Activated gamma-delta T cell treated with anti-CD3 and anti-CD28 coated beads, Interleukin-2, amount 50 U/mL, for 16 hours (primary cell): ENCODE data around the gene WNT8B.

Experiments
- DNase-seq: peaks from one replicate; pipeline ENCODE4 v3.0.0-alpha.2; 2020; ENCODE audit warnings: low read depth

WNT8B gene

GRCh38 chr10:100519311-100520051, 56.7 kb downstream of the WNT8B start, which contains the start of gene SEC31B:
Gene SEC31B (minus strand): TSS chr10:100519861. CDS start chr10:100516952, 2,909 bp downstream.
- no peak for DNase-seq

GRCh38 chr10:100520811-100521210, 58.0 kb downstream of the WNT8B start:
- no peak for DNase-seq

GRCh38 chr10:100522107-100522801, 59.4 kb downstream of the WNT8B start:
- DNase-seq: no peak

GRCh38 chr10:100522945-100523344, 60.1 kb downstream of the WNT8B start:
- no peak for DNase-seq

- DNase-seq: no peak
Observed at GRCh38 chr10:100524206-100524605, 61.4 kb downstream of the WNT8B start.

DNA sequence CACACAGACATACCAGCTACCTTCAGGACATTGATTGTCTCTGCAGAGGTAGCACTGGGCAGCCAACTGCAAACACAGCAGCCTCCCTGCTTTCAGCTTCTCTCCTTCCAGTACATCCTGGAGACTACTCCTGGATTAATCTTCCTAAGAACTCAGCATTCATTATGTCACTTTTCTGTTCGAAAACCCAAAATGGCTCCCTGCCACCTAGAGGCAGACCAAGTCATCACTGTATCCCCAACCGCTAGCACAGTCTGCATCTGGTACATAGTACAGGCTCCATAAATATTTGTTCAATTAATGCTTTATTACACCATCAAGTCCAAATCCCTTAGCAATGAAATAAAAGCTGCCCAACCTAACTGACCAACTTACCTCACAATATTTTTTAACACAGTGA, 61.8 kb downstream of the WNT8B start:
- DNase-seq: no peak

- DNase-seq: no peak
Observed at GRCh38 chr10:100528123-100528886, 65.5 kb downstream of the WNT8B start.

DNA sequence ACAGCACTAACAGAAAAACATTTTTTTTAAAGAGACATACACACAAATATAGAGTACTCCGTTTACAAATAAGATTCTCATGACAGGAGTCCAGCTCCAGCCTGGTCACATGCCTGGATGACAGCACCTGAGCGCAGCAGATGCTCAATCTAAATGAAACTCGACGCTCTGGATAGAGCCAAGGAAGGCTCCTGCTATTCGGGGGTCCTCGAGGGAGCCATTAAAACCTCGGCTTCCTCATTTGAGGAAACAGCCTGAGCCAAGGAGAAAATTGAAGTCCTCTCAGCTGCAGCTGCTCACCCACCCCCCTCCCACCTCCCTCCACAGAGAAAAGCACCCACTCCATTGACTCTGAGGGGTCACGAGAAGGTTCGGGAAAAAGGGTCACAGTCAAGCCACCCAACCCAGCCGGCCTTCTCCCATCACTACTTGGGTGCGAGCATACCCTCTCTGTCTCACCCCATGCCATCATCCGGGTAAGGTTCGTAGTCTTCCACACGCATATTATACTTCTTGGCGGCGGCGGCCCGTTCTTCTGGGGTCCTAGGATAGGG, 66.2 kb downstream of the WNT8B start:
- no peak for DNase-seq

DNA sequence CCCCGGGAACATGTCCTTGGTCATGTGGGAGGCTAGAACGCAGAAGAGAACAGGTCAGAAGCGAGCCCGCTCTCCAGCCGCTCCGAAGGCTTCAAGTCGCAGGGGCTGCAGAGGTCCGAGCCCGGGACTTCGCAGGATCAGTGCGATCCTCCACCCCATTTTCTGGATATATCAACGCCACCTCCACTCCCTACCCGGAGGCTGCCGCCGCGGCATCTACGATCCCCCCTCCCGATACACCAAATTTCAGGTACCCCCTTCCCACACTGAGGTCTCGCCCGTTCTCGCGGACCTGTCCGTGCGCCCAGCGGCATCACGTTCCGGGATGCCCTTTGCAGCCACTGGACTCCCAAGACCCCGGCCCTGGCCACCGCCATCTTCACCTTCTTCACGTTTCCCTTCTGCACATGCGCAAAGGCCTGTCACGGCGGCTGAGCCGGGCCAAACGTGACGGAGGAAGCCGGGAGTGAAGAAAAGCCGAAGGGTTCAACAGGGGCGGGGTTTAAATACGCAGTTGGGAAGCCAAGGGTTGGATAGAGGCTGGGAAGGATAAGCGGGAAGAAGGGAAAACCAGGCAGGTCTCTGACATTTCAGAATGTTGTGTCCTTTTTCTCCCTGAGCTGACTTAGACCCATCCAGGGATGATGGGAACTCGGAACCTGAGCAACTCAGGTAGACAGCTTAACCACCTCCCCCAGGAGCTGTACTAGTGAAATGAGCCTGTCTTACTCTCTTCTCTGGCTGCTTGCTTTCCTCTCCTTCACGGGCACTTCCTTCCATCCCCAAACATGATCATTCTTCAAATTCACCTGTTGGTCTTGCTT, 66.9 kb downstream of the WNT8B start, which contains the start of gene NDUFB8:
Gene NDUFB8 (minus strand): TSS at position 397 of the 824 bp plus-strand sequence. CDS start 20 bp downstream, at position 377.
- DNase-seq: peak; percentile 78

DNA sequence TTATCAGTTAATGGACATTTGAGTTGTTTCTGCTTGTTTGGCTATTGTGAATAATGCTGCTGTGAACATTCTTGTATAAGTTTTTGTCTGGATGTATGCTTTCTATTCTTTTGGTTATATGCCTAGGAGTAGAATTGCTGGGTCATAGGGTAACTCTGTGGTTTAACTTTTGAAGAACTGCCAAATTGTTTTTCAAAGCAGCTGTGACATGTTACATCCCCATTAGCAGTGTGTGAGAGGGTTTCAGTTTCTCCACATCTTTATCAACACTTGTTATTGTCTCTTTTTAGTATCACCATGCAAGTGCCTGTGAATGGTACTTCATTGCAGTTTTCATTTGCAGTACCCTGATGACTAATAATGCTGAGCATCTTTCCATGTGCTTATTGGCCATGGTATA, 69.0 kb downstream of the WNT8B start:
- no peak for DNase-seq
